AG20443 (cell line): Measurements from ENCODE around the gene GALR3.

Source experiments
- DNase-seq: peaks from one replicate; pipeline ENCODE4 v3.0.0; 2012; ENCODE audit warnings: low spot score, mixed read lengths

The GALR3 gene

GRCh38 chr22:37824674-37825641, 1.8 kb downstream of the GALR3 start:
- DNase-seq = peak; percentile 47

GRCh38 chr22:37827056-37827455, 3.9 kb downstream of the GALR3 start:
- DNase-seq = no peak

GRCh38 chr22:37830093-37830842, 7.1 kb downstream of the GALR3 start:
- no peak for DNase-seq

- no peak for DNase-seq
Measured at GRCh38 chr22:37831472-37831871, 8.3 kb downstream of the GALR3 start.

- DNase-seq = no peak
Measured at GRCh38 chr22:37832022-37832857, 9.1 kb downstream of the GALR3 start.

- no peak for DNase-seq
Measured at GRCh38 chr22:37842015-37842793, 19.0 kb downstream of the GALR3 start.

GRCh38 chr22:37843741-37844089, 20.5 kb downstream of the GALR3 start:
- DNase-seq = peak; percentile 74

GRCh38 chr22:37844904-37845329, 21.7 kb downstream of the GALR3 start:
- DNase-seq = no peak

- no peak for DNase-seq
Measured at GRCh38 chr22:37846433-37846832, 23.3 kb downstream of the GALR3 start.

- no peak for DNase-seq
Measured at GRCh38 chr22:37848587-37849088, 25.5 kb downstream of the GALR3 start.

GRCh38 chr22:37849089-37849751, 26.0 kb downstream of the GALR3 start, which contains the start of gene EIF3L:
TSS of gene EIF3L (plus strand) at chr22:37849419. CDS start at chr22:37849450, 31 bp downstream.
- peak; percentile 98 for DNase-seq

- DNase-seq = no peak
Measured at GRCh38 chr22:37850801-37851200, 27.6 kb downstream of the GALR3 start.

- no peak for DNase-seq
Measured at GRCh38 chr22:37852418-37852817, 29.2 kb downstream of the GALR3 start.

- DNase-seq = no peak
Measured at GRCh38 chr22:37854946-37855345, 31.8 kb downstream of the GALR3 start.

- DNase-seq = no peak
Measured at GRCh38 chr22:37855462-37855861, 32.3 kb downstream of the GALR3 start.

GRCh38 chr22:37860796-37861421, 37.7 kb downstream of the GALR3 start:
- DNase-seq = no peak

GRCh38 chr22:37862570-37863325, 39.6 kb downstream of the GALR3 start:
- DNase-seq = no peak

GRCh38 chr22:37865510-37865909, 42.3 kb downstream of the GALR3 start:
- no peak for DNase-seq

- no peak for DNase-seq
Measured at GRCh38 chr22:37870273-37870672, 47.1 kb downstream of the GALR3 start.
